Left ventricle myocardium inferior (tissue), 1 donor: ENCODE measurements around the gene GPR39. TPM values are rescaled to one million over a fixed set of nuclear protein-coding genes. Genes with fewer than 3 reads are reported as not detected.

ENCODE experiments used
- DNase-seq: peaks from one replicate; pipeline ENCODE4 v3.0.0-alpha.2; 2020
- H3K27ac ChIP-seq: fragments of 200-600 bp; replicated peaks from 2 replicates; pipeline ENCODE4 v1.8.0; 2021
- H3K27me3 ChIP-seq: fragments of 200-600 bp; 2 replicates; pipeline ENCODE4 v1.8.0; 2021; ENCODE audit warnings: low read depth
- H3K36me3 ChIP-seq: fragments of 200-600 bp; 2 replicates; pipeline ENCODE4 v1.8.0; 2021
- H3K4me1 ChIP-seq: fragments of 200-600 bp; 2 replicates; pipeline ENCODE4 v1.8.0; 2021
- H3K4me3 ChIP-seq: fragments of 200-600 bp; 2 replicates; pipeline ENCODE4 v1.8.0; 2021; ENCODE audit warnings: mild to moderate bottlenecking, moderate library complexity
- H3K9me3 ChIP-seq: fragments of 200-600 bp; replicated peaks from 2 replicates; pipeline ENCODE4 v1.8.0; 2021
- CTCF ChIP-seq: fragments of 200-600 bp; IDR thresholded peaks from 2 replicates; pipeline ENCODE4 v1.8.0; 2021; ENCODE audit warnings: antibody characterized with exemption, mild to moderate bottlenecking, borderline replicate concordance
- intact Hi-C: fragments of 100-400 bp; cut with micrococcal nuclease; formaldehyde crosslinking; loops from one replicate; pipeline ENCODE4 v1.11.0; 2022
- total RNA-seq: library from RNA; stranded (reverse); fragmentation: NEBNext Ultra II Directional; extraction: Animal tissue kit (Norgen Biotek cat#: 25700); gene quantifications from one replicate; pipeline ENCODE4 v1.2.1, GENCODE V29; 2021
- donor health status: DM: no; HTN: yes; CAD: no; lungs with severe emphysema.

Gene GPR39
- total RNA-seq, 1 donor from 2014 or later: not detected

- intact Hi-C loops: no loop called here
- H3K4me1 ChIP-seq: peaks cover 14% of the 10 kb centered on the region
- no peaks in the 10 kb centered on the region for H3K9me3 ChIP-seq
- H3K36me3 ChIP-seq: no peaks in the 10 kb centered on the region
- H3K27me3 ChIP-seq: peaks cover 64% of the 10 kb centered on the region
- DNase-seq: no peak
- no peak overlapping the region for H3K27ac ChIP-seq
- TF ChIP-seq CTCF: no peak
- no peak overlapping the region for H3K4me3 ChIP-seq
These were observed 928 bp downstream of the GPR39 start for GRCh38 chr2:132417430-132418035.

- H3K27me3 ChIP-seq: peaks cover 50% of the 10 kb centered on the region
- H3K36me3 ChIP-seq: no peaks in the 10 kb centered on the region
- TF ChIP-seq CTCF: no peak
- intact Hi-C loops: no loop called here
- no peak overlapping the region for H3K27ac ChIP-seq
- no peak overlapping the region for H3K4me3 ChIP-seq
- peaks cover 14% of the 10 kb centered on the region for H3K4me1 ChIP-seq
- DNase-seq: no peak
- no peaks in the 10 kb centered on the region for H3K9me3 ChIP-seq
These were observed 2.6 kb downstream of the GPR39 start for GRCh38 chr2:132419235-132419634.

- H3K9me3 ChIP-seq: no peaks in the 10 kb centered on the region
- intact Hi-C loops: no loop called here
- TF ChIP-seq CTCF: no peak
- no peak overlapping the region for H3K27ac ChIP-seq
- peaks cover 14% of the 10 kb centered on the region for H3K4me1 ChIP-seq
- no peaks in the 10 kb centered on the region for H3K36me3 ChIP-seq
- no peak for DNase-seq
- H3K27me3 ChIP-seq: peaks cover 43% of the 10 kb centered on the region
- H3K4me3 ChIP-seq: no peak overlapping the region
These were observed 3.3 kb downstream of the GPR39 start for GRCh38 chr2:132419941-132420340.

GRCh38 chr2:132420816-132421805, 4.5 kb downstream of the GPR39 start:
- H3K4me1 ChIP-seq: peaks cover 7% of the 10 kb centered on the region
- H3K4me3 ChIP-seq: no peak overlapping the region
- intact Hi-C loops: no loop called here
- no peaks in the 10 kb centered on the region for H3K36me3 ChIP-seq
- H3K9me3 ChIP-seq: no peaks in the 10 kb centered on the region
- no peak for DNase-seq
- H3K27ac ChIP-seq: no peak overlapping the region
- H3K27me3 ChIP-seq: peaks cover 31% of the 10 kb centered on the region
- no peak for TF ChIP-seq CTCF

GRCh38 chr2:132422736-132423135, 6.1 kb downstream of the GPR39 start:
- H3K9me3 ChIP-seq: no peaks in the 10 kb centered on the region
- no peak for TF ChIP-seq CTCF
- peaks cover 18% of the 10 kb centered on the region for H3K27me3 ChIP-seq
- no peaks in the 10 kb centered on the region for H3K36me3 ChIP-seq
- no peak overlapping the region for H3K4me3 ChIP-seq
- intact Hi-C loops: no loop called here
- H3K4me1 ChIP-seq: no peaks in the 10 kb centered on the region
- no peak overlapping the region for H3K27ac ChIP-seq
- no peak for DNase-seq
